Chondrocyte (in vitro differentiated cells): ENCODE measurements around the gene SRGAP1. TPM values are rescaled to one million over a fixed set of nuclear protein-coding genes. Genes with fewer than 3 reads are reported as not detected.
"Not testable (repeated sequence)": the region's sequence is repeated elsewhere in the genome, so short reads cannot be mapped to it uniquely, and the experiment has no call there.

ENCODE experiments used
- DNase-seq: peaks from one replicate; pipeline ENCODE4 v3.0.0; 2021; ENCODE audit warnings: mixed read lengths, low spot score
- H3K27ac Mint-ChIP-seq: one replicate; pipeline ENCODE4 v1.8.0; 2021; ENCODE audit warnings: mild to moderate bottlenecking, moderate library complexity, mixed read lengths; ENCODE audit not compliant: unreplicated experiment
- H3K27me3 Mint-ChIP-seq: 2 replicates; pipeline ENCODE4 v1.8.0; 2021; ENCODE audit warnings: low read depth, mixed read lengths
- H3K36me3 Mint-ChIP-seq: 2 replicates; pipeline ENCODE4 v1.8.0; 2021; ENCODE audit warnings: low read depth, mixed read lengths
- H3K4me1 Mint-ChIP-seq: 2 replicates; pipeline ENCODE4 v1.8.0; 2021; ENCODE audit warnings: low read depth, mild to moderate bottlenecking, mixed read lengths
- H3K4me3 Mint-ChIP-seq: one replicate; pipeline ENCODE4 v1.8.0; 2021; ENCODE audit warnings: mild to moderate bottlenecking, moderate library complexity, mixed read lengths; ENCODE audit not compliant: unreplicated experiment
- H3K9me3 Mint-ChIP-seq: 2 replicates; pipeline ENCODE4 v1.8.0; 2021; ENCODE audit warnings: low read depth, mixed read lengths
- CTCF ChIP-seq: fragments of 200-600 bp; sonication (generic); IDR thresholded peaks from 2 replicates; pipeline ENCODE4 v1.5.0; 2021; ENCODE audit warnings: antibody characterized with exemption, mild to moderate bottlenecking, moderate library complexity
- total RNA-seq: library from RNA; stranded (reverse); gene quantifications from 3 replicates; pipeline ENCODE4 v1.2.1, GENCODE V29; 2021

The SRGAP1 gene
- total RNA-seq, 1 donor from 2014 or later = 13.2 TPM

DNA sequence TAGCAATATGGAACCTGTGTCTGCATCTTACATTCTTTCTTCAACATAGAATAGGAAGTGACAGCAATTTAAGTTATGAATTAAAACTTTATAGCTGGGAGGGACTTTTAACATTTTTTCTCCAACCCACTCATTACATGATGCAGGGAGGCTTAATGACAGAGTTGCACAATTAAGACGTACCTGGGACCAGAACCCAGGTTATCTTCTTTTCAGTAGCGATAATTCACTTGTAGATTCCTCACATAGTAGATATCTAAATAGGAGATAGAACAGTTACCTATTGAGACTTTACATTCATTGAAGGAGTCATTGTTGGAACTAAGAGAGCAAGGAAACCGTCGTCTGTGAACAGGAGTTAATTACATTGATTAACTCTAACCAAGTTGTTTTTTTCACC is 5.1 kb downstream of the SRGAP1 start:
- no peak for DNase-seq
- no peak for TF ChIP-seq CTCF
- H3K9me3 Mint-ChIP-seq = no peaks in the 10 kb centered on the region
- H3K27ac Mint-ChIP-seq = no peak overlapping the region
- peaks cover 35% of the 10 kb centered on the region for H3K4me1 Mint-ChIP-seq
- H3K27me3 Mint-ChIP-seq = no peaks in the 10 kb centered on the region
- no peak overlapping the region for H3K4me3 Mint-ChIP-seq
- H3K36me3 Mint-ChIP-seq = peaks cover under 1% of the 10 kb centered on the region

DNA sequence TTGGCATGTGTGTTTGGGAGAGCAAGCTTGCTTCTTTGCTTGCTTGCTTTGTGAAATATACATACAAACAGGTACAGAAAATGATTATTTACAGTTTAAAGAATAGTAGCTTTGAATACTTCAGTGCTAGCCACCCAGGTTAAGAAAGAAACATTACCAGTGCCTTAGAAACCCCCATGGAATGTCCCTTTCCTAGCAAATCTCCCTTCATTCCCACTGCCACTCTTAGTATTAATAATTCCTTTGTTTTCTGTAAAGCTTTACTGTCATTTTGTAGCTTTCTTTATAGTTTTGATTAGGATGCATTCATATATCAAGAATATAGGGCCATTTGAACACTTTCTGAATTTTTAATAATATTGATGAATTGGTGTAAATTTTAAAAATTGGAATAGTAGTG is 9.5 kb downstream of the SRGAP1 start:
- no peak for DNase-seq
- Mint-ChIP-seq H3K36me3 (no peaks in the 10 kb centered on the region), H3K27me3 (no peaks in the 10 kb centered on the region), H3K27ac (no peak overlapping the region), H3K9me3 (no peaks in the 10 kb centered on the region), H3K4me1 (peaks cover 19% of the 10 kb centered on the region), H3K4me3 (no peak overlapping the region)
- no peak for TF ChIP-seq CTCF

DNA sequence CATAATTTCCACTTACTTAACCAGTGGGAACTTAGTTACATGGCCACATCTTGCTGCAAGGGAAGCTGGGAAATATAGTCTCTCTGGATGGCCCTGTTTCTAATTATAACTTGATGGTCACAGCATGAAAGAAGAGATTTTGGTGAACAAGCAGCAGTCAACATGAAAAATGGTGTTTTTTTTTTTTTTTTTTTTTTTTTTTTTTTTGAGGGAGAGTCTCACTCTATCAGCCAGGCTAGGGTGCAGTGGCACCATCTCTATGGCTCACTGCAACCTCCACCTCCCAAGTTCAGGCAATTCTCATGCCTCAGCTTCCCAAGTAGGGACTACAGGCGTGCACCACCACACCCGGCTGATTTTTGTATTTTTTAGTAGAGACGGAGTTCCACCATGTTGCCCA is 10.8 kb downstream of the SRGAP1 start:
- Mint-ChIP-seq H3K9me3 (no peaks in the 10 kb centered on the region), H3K36me3 (no peaks in the 10 kb centered on the region), H3K4me1 (peaks cover 11% of the 10 kb centered on the region), H3K4me3 (no peak overlapping the region), H3K27ac (no peak overlapping the region), H3K27me3 (no peaks in the 10 kb centered on the region)
- no peak for TF ChIP-seq CTCF
- no peak for DNase-seq

DNA sequence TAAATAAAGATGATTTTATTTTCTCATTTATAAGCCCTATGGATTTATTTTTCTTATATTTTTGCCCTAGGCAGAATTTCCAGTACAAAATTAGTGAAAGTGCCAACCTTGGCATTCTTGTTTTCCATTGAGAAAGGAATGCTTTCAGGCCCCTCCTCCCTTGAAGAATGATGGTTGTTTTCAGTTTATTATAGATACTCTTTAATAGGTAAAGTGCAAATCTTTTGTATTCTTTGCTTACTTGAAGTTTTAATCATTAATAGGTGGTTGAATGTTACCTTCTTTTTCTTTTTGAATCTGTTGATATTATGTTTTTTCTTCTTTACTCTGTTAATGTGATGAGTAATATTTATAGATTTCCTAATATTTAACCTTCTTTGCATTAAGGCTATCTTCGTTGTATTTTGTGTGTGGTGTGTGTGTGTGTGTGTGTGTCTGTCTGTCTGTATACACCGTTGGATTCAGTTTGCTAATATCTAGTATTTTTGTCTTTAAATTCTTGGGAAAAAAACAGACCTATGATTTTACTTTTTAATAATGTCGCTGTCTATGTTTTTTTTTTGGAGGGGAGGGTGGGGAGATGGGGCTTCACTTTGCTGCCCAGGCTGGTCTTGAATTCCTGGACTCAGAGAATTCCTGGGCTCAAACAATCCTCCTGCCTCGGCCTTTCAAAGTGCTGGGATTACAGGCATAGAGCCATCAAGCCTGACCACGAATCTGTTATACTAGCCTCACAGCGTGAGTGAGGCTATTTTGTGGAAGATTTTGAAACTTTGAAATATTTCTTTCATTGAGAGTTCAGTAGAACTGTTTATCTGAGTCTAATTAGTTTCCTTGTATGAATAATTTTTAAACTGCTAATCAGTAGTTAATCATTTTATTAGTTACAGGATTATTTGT is 13.5 kb downstream of the SRGAP1 start:
- Mint-ChIP-seq H3K9me3 (no peaks in the 10 kb centered on the region), H3K4me3 (peak overlapping the region; percentile 9), H3K36me3 (no peaks in the 10 kb centered on the region), H3K27me3 (no peaks in the 10 kb centered on the region), H3K4me1 (peaks cover 29% of the 10 kb centered on the region), H3K27ac (peak overlapping the region; percentile 92)
- DNase-seq = no peak
- no peak for TF ChIP-seq CTCF

- not testable (repeated sequence) for H3K36me3 Mint-ChIP-seq, H3K9me3 Mint-ChIP-seq, H3K4me3 Mint-ChIP-seq, H3K27ac Mint-ChIP-seq, DNase-seq, H3K27me3 Mint-ChIP-seq
- peaks cover 48% of the 10 kb centered on the region for H3K4me1 Mint-ChIP-seq
Observed at GRCh38 chr12:63859880-63860279, 15.4 kb downstream of the SRGAP1 start.
